Activated T-cell treated with anti-CD3 and anti-CD28 coated beads, Interleukin-2, amount 50 U/mL, for 1 hour (primary cell): ENCODE data around the gene PSMC2.
"Not testable (repeated sequence)": the region's sequence is repeated elsewhere in the genome, so short reads cannot be mapped to it uniquely, and the experiment has no call there.

Experiments
- DNase-seq: peaks from one replicate; pipeline ENCODE4 v3.0.0-alpha.2; 2020

Gene PSMC2

GRCh38 chr7:103379270-103379975 lies 32.0 kb downstream of the PSMC2 start:
- no peak for DNase-seq

- no peak for DNase-seq
Measured at GRCh38 chr7:103380395-103381191, 33.1 kb downstream of the PSMC2 start.

- DNase-seq, result no peak
Measured at GRCh38 chr7:103381280-103382031, 34.0 kb downstream of the PSMC2 start.

- DNase-seq, result no peak
Measured at GRCh38 chr7:103382032-103382402, 34.6 kb downstream of the PSMC2 start.

GRCh38 chr7:103387242-103387641 lies 39.8 kb downstream of the PSMC2 start:
- no peak for DNase-seq

- DNase-seq, result no peak
Measured at GRCh38 chr7:103388469-103389140, 41.2 kb downstream of the PSMC2 start.

- no peak for DNase-seq
Measured at GRCh38 chr7:103389263-103389662, 41.8 kb downstream of the PSMC2 start.

GRCh38 chr7:103391150-103391549 lies 43.7 kb downstream of the PSMC2 start:
- no peak for DNase-seq

- no peak for DNase-seq
Measured at GRCh38 chr7:103391976-103392375, 44.5 kb downstream of the PSMC2 start.

GRCh38 chr7:103394566-103394965 lies 47.1 kb downstream of the PSMC2 start:
- DNase-seq, result no peak

GRCh38 chr7:103395071-103395470 lies 47.6 kb downstream of the PSMC2 start:
- DNase-seq, result no peak

- DNase-seq, result no peak
Measured at GRCh38 chr7:103396471-103396870, 49.0 kb downstream of the PSMC2 start.

GRCh38 chr7:103398483-103399127 lies 51.2 kb downstream of the PSMC2 start:
- DNase-seq, result no peak

- not testable (repeated sequence) for DNase-seq
Measured at GRCh38 chr7:103399687-103400086, 52.2 kb downstream of the PSMC2 start.

- DNase-seq, result not testable (repeated sequence)
Measured at GRCh38 chr7:103405789-103406613, 58.6 kb downstream of the PSMC2 start.

- DNase-seq, result no peak
Measured at GRCh38 chr7:103412151-103412550, 64.7 kb downstream of the PSMC2 start.

GRCh38 chr7:103413407-103413806 lies 66.0 kb downstream of the PSMC2 start:
- DNase-seq, result no peak

- DNase-seq, result no peak
Measured at GRCh38 chr7:103418241-103418640, 70.8 kb downstream of the PSMC2 start.
